Astrocyte (in vitro differentiated cells and primary cell): ENCODE data around the gene EPDR1.

ENCODE experiments used
- EZH2 ChIP-seq: IDR thresholded peaks from 2 replicates; pipeline ENCODE4 v1.6.1; 2012; ENCODE audit warnings: mild to moderate bottlenecking, low read length, inconsistent platforms; ENCODE audit not compliant: insufficient read depth
- TF ChIP-seq, protein P1 (sequence below): IDR thresholded peaks from 2 replicates; pipeline ENCODE4 v1.5.1; 2011; ENCODE audit warnings: low read depth, mild to moderate bottlenecking, inconsistent platforms, low read length, moderate library complexity; ENCODE audit not compliant: insufficient read depth

DNA sequence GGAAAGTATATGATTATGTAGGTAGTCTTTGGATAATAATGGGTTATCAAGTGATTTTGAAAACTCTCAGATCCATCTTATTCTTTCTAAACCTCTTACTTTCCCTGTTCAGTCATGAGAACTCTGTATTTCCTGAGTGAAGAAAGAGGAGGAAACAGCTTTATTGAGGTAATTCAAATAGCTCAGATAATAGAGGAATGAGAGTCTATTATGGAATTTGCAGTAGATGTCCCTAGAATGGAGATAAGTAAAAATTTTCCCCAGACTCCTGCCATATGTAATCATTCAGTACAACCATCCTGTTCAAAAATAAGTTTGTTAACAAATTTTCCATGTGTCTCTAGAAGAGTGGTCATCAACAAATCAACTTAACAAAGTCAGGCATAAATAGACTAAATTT is 36.4 kb downstream of the EPDR1 start:
- TF ChIP-seq, protein P1, sequence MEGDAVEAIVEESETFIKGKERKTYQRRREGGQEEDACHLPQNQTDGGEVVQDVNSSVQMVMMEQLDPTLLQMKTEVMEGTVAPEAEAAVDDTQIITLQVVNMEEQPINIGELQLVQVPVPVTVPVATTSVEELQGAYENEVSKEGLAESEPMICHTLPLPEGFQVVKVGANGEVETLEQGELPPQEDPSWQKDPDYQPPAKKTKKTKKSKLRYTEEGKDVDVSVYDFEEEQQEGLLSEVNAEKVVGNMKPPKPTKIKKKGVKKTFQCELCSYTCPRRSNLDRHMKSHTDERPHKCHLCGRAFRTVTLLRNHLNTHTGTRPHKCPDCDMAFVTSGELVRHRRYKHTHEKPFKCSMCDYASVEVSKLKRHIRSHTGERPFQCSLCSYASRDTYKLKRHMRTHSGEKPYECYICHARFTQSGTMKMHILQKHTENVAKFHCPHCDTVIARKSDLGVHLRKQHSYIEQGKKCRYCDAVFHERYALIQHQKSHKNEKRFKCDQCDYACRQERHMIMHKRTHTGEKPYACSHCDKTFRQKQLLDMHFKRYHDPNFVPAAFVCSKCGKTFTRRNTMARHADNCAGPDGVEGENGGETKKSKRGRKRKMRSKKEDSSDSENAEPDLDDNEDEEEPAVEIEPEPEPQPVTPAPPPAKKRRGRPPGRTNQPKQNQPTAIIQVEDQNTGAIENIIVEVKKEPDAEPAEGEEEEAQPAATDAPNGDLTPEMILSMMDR = no peak
- TF ChIP-seq EZH2 = no peak
